SW480 (cell line): Measurements from ENCODE around the gene SMTNL1.
"Not testable (repeated sequence)": the region's sequence is repeated elsewhere in the genome, so short reads cannot be mapped to it uniquely, and the experiment has no call there.

Source experiments
- DNase-seq: peaks from one replicate; pipeline ENCODE4 v3.0.0-alpha.2; 2016; ENCODE audit warnings: low spot score

The SMTNL1 gene

GRCh38 chr11:57508341-57509170, 28.8 kb upstream of the SMTNL1 start:
- no peak for DNase-seq

- DNase-seq = no peak
Observed at GRCh38 chr11:57511741-57512430, 25.5 kb upstream of the SMTNL1 start.

- DNase-seq = no peak
Observed at GRCh38 chr11:57512646-57513451, 24.5 kb upstream of the SMTNL1 start.

- no peak for DNase-seq
Observed at GRCh38 chr11:57513452-57513795, 24.0 kb upstream of the SMTNL1 start.

GRCh38 chr11:57513911-57514537, 23.4 kb upstream of the SMTNL1 start:
- DNase-seq = peak; percentile 61

GRCh38 chr11:57514538-57515331, 22.7 kb upstream of the SMTNL1 start:
- peak; percentile 36 for DNase-seq

- DNase-seq = peak; percentile 70
Observed at GRCh38 chr11:57515332-57516060, 21.9 kb upstream of the SMTNL1 start, which contains the start of gene SLC43A1. Gene SLC43A1, minus strand, starts transcription at chr11:57515702. Its CDS starts 1,591 bp downstream, at chr11:57514111.

GRCh38 chr11:57516061-57516443, 21.3 kb upstream of the SMTNL1 start:
- no peak for DNase-seq

- no peak for DNase-seq
Observed at GRCh38 chr11:57521116-57521515, 16.3 kb upstream of the SMTNL1 start.

- no peak for DNase-seq
Observed at GRCh38 chr11:57523419-57523818, 14.0 kb upstream of the SMTNL1 start.

GRCh38 chr11:57527056-57527631, 10.3 kb upstream of the SMTNL1 start:
- DNase-seq = peak; percentile 75

- DNase-seq = no peak
Observed at GRCh38 chr11:57529012-57529411, 8.4 kb upstream of the SMTNL1 start.

GRCh38 chr11:57530215-57530595, 7.2 kb upstream of the SMTNL1 start:
- peak; percentile 10 for DNase-seq

GRCh38 chr11:57530596-57531507, 6.5 kb upstream of the SMTNL1 start, which contains the start of gene TIMM10:
Gene TIMM10, minus strand, starts transcription at chr11:57530754. Its CDS starts 565 bp downstream, at chr11:57530189.
- DNase-seq = peak; percentile 100

- DNase-seq = not testable (repeated sequence)
Observed at GRCh38 chr11:57534449-57534848, 2.9 kb upstream of the SMTNL1 start.

GRCh38 chr11:57539342-57539741, 1.9 kb downstream of the SMTNL1 start:
- no peak for DNase-seq

- no peak for DNase-seq
Observed at GRCh38 chr11:57541169-57541568, 3.8 kb downstream of the SMTNL1 start.

- no peak for DNase-seq
Observed at GRCh38 chr11:57542582-57542981, 5.2 kb downstream of the SMTNL1 start.

- DNase-seq = no peak
Observed at GRCh38 chr11:57543593-57543992, 6.2 kb downstream of the SMTNL1 start.
